NCI-H446 treated with DMSO at 0.1 percent for 48 hours (cell line): ENCODE data around the gene SFXN1.

Experiments
- DNase-seq: peaks from one replicate; lab custom pipeline; 2025; lab: John Stamatoyannopoulos, UW

Gene SFXN1

GRCh38 chr5:175575301-175575700, 96.9 kb downstream of the SFXN1 start:
- no peak for DNase-seq

DNA sequence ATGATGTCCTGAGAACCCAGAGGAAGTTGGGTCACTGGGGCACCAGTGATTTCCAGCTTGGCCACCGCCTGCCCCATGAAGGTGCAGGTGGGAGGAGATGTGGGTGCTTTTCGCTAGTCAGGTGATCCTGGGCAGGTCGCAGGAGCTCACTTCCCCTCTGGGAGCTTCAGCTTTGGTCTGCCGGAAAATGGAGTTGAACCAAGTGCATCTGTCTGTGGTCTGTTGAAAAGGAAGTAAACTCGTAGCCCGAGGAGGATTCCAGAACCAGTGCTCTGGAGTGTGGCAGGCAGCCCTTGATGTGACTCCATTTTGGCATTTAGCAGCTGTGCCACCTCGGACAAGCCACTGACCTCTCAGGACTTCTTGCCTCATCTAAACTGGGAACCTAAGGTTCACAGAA, 97.7 kb downstream of the SFXN1 start:
- no peak for DNase-seq

DNA sequence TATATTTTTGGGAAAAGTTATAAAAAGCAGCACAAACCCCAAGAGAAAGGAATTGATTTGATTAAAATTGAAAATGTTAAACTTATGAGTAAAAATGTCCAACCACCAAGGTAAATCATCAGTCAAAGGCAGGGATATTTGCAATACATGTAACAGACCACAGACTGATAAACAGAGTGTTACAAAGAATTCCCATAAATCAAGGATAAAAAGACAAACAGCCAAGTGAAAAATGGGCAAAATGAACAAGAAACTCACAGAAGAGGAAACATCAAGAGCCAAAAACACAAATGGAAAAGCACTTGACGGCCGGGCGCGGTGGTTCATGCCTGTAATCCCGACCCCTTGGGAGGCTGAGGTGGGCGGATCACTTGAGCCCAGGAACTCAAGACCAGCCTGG, 98.2 kb downstream of the SFXN1 start:
- DNase-seq, result no peak
